GM21737 (cell line): Measurements from ENCODE around the gene C5AR1.
"Not testable (repeated sequence)": the region's sequence is repeated elsewhere in the genome, so short reads cannot be mapped to it uniquely, and the experiment has no call there.

Experiments
- ATAC-seq: cut with Tn5 transposase; IDR thresholded peaks from one replicate; pipeline ENCODE4 v1.9.1; 2021; ENCODE audit warnings: mild to moderate bottlenecking, moderate library complexity; ENCODE audit not compliant: unreplicated experiment

Gene C5AR1

GRCh38 chr19:47309608-47310007 lies at the start of gene C5AR1:
TSS of gene C5AR1 (plus strand) at chr19:47309861. CDS start at chr19:47309896, 35 bp downstream.
- ATAC-seq: no peak

- no peak for ATAC-seq
Observed at GRCh38 chr19:47260476-47260875, 49.2 kb upstream of the C5AR1 start.

DNA sequence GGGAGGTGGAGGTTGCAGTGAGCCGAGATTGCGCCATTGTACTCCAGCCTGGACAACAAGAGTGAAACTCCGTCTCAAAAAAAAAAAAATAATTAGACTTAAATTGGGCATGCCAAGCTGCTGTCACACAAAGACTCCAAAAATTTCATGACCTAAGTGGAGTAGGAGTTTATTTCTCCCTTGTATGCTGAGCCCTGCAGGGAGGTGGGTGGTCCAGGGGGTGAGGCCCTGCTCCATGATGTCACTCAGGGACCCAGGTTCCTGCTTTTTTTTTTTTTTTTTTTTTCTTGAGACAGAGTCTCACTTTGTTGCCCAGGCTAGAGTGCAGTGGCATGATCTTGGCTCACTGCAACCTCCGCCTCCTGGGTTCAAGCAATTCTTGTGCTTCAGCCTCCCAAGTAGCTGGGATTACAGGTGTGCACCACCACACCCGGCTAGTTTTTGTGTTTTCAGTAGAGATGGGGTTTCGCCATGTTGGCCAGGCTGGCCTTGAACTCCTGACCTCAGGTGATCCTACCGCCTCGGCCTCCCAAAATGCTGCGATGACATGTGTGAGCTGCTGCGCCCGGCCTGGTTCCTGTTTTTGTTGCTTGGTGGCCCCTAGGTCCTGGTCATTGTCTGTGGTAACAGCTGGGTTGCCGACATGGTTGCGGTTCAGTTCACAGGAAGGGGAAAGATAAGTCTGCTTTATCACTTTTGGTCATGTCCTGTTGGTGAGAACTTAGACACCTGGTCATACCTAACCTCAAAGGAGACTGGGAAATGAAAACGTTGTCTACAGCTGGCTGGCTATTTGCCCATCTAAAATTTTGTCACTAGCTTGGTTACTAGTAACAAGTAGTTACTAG lies 47.5 kb upstream of the C5AR1 start:
- peak; percentile 61 for ATAC-seq

DNA sequence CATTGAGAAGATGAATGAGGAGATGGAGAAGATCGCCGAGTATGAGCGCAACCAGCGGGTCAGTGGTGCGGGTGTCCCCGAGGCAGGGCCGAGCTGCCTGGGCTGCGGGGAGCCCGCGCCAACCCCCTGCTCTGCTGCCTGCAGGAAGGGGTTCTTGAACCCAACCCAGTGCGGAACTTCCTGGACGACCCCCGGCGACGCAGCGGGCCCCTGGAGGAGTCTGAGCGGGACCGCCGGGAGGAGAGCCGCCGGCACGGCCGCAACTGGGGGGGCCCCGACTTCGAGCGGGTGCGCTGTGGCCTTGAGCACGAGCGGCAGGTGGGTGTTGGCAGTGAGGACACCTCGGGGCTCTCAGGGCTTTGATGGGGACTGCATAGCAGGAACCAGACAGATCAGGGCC lies 45.0 kb upstream of the C5AR1 start:
- no peak for ATAC-seq

- ATAC-seq: no peak
Observed at GRCh38 chr19:47266401-47266941, 43.2 kb upstream of the C5AR1 start.

DNA sequence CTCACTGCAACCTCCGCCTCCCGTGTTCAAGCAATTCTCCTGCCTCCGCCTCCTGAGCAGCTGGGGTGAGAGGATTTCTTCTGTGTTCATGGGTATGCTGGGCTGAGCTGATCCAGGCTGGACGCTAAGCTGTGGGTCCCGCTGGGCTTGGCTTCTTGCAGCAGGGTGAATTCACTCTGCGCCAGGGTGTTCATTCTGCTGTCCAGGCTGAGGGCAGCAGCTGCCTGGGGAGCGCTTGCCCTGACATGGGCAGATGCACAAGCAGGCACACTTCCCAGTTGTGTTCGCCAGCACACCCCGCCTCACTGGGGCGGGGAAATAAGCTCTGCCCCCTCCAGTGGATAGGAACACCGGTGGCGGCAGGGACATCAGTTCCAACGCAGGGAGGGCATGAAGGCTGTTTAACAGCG lies 42.3 kb upstream of the C5AR1 start:
- ATAC-seq: no peak

GRCh38 chr19:47268028-47268427 lies 41.6 kb upstream of the C5AR1 start:
- ATAC-seq: no peak

DNA sequence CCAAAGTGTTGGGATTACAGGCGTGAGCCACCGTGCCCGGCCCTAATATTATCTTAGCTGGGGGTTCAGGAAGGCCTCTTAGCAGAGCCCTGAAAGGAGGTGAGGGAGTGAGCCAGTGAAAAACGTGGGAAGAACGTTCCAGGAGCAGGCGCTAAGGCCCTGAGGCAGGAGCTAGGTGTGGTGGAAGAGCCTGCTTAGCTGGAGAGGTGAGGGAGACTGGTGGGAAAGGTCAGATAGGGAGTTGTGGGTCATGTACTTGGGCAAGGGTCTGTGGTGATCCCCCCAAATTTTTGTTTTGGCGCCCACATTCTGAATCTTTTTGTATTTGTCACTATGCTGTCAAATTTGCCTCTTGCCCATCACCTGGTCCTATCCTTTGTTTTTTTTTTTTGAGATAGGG lies 40.1 kb upstream of the C5AR1 start:
- ATAC-seq: no peak

GRCh38 chr19:47270408-47270807 lies 39.3 kb upstream of the C5AR1 start:
- no peak for ATAC-seq

GRCh38 chr19:47271949-47272348 lies 37.7 kb upstream of the C5AR1 start:
- no peak for ATAC-seq

- ATAC-seq: no peak
Observed at GRCh38 chr19:47272448-47273312, 37.0 kb upstream of the C5AR1 start.

DNA sequence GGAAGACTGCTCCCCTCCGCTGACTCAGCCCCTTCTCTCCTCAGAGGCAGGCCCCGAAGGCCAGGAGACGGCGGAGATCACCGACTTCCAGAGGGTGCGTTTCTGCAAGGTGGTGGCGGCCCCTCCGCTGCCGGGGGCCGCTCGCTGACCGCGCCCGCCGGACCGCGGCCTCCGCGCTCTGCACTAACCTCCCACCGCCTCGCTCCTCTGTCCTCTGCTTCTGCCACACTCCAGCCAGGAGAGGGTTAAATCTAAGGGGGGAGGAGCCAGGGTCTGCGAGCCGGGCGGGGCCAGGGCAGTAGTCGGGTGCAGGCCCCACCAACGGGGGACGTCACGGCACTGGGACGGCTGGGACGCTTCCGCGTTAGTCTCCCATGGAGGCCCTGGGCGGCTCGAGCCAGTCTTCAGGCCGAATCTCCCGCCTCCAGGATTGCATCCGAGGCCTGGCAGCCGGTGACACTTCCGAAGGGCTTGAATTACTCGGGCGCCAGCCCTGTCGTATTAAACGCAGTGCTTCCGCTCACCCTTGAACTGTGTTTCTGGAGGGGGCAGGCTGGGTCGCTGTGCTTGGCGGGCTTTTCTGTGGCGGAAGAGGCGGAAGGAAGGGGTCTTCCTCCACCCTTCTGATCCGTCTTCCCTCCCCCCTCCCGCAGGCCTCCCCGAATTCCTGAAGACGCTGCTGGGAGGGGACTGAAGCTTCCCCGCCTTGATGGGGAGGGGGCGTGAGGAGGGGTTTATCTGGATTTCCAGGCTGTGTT lies 36.2 kb upstream of the C5AR1 start:
- peak; percentile 47 for ATAC-seq

GRCh38 chr19:47274071-47274890 lies 35.4 kb upstream of the C5AR1 start, which contains the start of gene INAFM1:
TSS of gene INAFM1 (plus strand) at chr19:47274885. CDS start at chr19:47274920, 35 bp downstream.
- ATAC-seq: peak; percentile 47

DNA sequence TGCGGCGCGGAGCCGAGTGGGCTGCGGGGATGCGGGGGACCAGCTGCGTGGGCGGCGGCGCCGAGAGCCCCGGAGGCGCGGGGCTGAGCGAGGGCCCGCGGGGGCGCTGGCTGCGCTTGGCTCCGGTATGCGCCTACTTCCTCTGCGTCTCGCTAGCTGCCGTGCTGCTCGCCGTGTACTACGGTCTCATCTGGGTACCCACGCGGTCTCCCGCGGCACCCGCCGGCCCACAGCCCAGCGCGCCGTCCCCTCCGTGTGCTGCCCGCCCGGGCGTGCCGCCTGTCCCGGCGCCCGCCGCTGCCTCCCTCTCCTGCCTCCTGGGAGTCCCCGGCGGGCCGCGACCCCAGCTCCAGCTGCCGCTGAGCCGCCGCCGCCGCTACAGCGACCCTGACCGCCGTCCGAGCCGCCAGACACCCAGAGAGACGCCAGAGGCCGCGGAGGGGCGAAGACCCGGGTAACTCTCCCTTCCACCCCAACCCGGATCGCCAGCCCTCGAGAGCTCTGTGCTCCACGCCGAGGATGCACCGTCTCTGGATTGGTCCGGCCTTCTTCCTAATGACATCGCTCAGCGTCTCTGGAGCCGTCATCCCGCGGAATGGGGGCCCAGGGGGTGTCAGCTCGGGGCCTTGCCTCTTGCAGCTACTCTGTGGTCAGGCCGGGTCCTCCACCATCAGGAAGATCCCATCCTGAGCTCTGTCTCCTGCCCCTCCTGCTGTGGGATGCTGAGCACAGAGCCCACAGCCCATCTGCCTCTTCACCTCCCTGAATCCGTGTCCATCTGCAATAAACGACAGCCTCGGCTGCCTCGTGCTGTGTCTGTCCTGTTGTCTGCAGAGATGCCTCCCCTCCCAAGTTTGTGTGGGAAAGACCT lies 34.5 kb upstream of the C5AR1 start:
- no peak for ATAC-seq

DNA sequence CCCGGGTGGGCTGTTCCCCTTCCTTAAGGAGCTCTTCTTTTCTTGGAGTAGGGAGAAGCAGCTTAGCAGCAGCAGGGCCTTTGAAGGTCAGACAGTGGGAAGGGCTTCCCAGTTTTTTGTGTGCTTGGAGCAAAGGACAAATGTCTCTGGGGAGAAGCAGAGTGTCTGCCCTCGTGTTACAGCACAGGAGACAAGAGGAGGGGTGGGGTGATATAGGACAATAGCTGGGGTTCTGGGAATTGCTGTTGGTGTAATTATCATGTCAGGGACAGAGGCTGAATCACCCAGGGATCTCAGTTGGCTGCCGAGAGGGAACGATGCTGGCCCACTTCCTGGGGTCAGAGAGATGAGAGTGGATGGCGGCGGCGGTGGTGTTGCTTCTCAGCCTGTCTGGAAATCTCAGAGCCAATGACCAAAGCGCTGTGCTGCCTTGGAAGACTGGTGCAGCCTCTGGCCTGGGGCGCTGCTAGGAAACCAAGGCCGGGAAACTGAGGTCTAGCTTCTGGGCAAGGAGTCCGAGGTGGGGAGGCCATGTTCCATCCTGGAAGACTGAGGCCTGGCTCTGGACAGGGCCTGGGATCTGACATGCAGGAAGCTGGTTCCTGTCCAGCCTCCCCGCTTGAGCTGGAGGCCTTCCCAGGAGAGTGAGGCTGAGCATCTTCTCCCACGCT lies 33.7 kb upstream of the C5AR1 start:
- no peak for ATAC-seq

DNA sequence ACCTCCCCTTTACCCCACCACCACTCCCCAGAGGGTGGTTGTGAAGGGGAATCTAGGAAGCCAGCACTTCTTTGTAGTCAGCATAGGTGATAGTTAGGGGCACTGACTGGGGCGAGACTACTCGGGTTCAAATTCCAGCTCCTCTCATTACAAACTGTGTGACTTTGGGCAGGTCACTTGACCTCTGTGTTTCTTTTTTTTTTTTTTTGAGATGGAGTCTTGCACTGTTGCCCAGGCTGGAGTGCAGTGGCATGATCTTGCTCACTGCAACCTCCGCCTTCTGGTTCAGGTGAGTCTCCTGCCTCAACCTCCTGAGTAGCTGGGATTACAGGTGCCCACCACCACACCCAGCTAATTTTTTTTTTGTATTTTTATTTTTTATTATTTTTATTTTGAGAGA lies 33.1 kb upstream of the C5AR1 start:
- not testable (repeated sequence) for ATAC-seq

DNA sequence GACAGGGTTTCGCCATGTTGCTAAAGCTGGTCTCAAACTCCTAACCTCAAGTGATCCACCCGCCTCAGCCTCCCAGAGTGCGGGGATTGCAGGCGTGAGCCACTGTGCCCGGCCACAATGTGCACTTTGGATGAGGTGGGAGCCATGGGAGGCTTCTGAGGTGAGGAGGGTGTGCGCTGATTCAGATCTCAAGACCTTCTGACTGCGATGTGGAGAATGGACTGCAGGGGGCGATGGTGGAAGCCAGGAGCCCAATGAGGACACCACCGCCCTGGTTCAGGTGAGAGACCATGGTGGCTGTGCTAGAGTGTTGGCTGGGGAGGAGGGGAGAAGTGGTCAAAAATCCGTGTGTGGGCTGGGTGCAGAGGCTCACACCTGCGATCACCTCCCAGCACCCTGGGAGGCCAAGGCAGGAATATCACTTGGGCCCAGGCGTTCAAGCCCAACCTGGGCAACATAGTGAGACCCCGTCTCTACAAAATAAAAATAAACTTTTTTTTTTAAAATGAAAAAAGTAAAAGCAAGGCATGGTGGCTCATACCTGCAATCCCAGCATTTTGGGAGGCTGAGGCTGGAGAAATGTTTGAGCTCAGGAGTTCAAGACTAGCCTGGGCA lies 29.4 kb upstream of the C5AR1 start:
- no peak for ATAC-seq
